BLaER1 treated with 17β-estradiol and CSF1 and Interleukin-3, amounts not matched to agents 10 nM and 100 nM (cell line): ENCODE results near the gene HDAC7.
A peak's percentile ranks its signal among the peaks of the same experiment; 100 is the strongest.

Experiments used
- H3K27ac ChIP-seq, 11 experiments: shearing (Covaris generic); formaldehyde crosslinking; 2 replicates each; pipeline ENCODE4 v1.8.1; 2022
- H3K27me3 ChIP-seq, 11 experiments: shearing (Covaris generic); formaldehyde crosslinking; 2 replicates each; pipeline ENCODE4 v1.8.1; 2022
- H3K36me3 ChIP-seq, 11 experiments: shearing (Covaris generic); formaldehyde crosslinking; 2 replicates each; pipeline ENCODE4 v1.8.1; 2022
- H3K4me1 ChIP-seq, 10 experiments: shearing (Covaris generic); formaldehyde crosslinking; 2 replicates each; pipeline ENCODE4 v1.8.1; 2022
- H3K4me2 ChIP-seq, 11 experiments: shearing (Covaris generic); formaldehyde crosslinking; 2 replicates each; pipeline ENCODE4 v1.8.1; 2022
- H3K4me3 ChIP-seq, 10 experiments: shearing (Covaris generic); formaldehyde crosslinking; 2 replicates each; pipeline ENCODE4 v1.8.1; 2022
- H3K9ac ChIP-seq, 11 experiments: shearing (Covaris generic); formaldehyde crosslinking; 2 replicates each; pipeline ENCODE4 v1.8.1; 2022
- H3K9me3 ChIP-seq, 11 experiments: shearing (Covaris generic); formaldehyde crosslinking; replicated peaks in 1 of 11; 2 replicates each; pipeline ENCODE4 v1.8.1; 2022
- H4K20me1 ChIP-seq, 11 experiments: shearing (Covaris generic); formaldehyde crosslinking; 2 replicates each; pipeline ENCODE4 v1.8.1; 2022
- Cebpa-rat ChIP-seq, 11 experiments: shearing (Covaris generic); IDR thresholded peaks; 2 replicates each; pipeline ENCODE4 v1.8.1; 2022

The HDAC7 gene

DNA sequence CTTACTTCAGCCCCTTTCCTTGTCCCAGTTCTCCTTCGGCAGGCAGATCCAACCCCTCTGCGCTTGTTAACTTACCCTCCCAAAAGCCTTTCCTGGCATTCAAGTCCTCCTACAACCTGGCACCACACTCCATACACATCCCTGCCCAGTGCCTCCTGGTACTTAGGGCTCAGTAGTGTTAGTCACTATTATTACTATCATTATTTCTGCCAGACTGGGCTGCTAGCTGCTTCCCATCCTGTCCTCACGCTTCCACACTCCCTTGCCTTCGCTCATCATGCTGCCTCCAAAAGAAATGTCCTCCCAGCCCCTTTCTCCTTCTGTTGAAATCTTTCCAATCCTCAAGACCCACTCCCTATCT lies 1.6 kb upstream of the HDAC7 start:
- peaks cover 0 to 13% (median 3%) of the 10 kb centered on the region in 11 experiments; a peak in 6 of 22 replicates for H3K36me3 ChIP-seq
- peaks cover 0 to 28% (median 22%) of the 10 kb centered on the region in 11 experiments; a peak in 15 of 22 replicates for H4K20me1 ChIP-seq
- H3K9me3 ChIP-seq, result no peaks in the 10 kb centered on the region
- H3K4me1 ChIP-seq, result peaks cover 69 to 81% (median 75%) of the 10 kb centered on the region in 10 experiments
- no peak for TF ChIP-seq Cebpa-rat (IDR thresholded peaks at IDR 0.05)
- H3K27ac ChIP-seq, result peak overlapping the region; percentile 91 to 98 (median 96); a peak in 21 of 22 replicates
- peak overlapping the region in 5 of 10 experiments; percentile 83 to 91 (median 89); a peak in 5 of 20 replicates for H3K4me3 ChIP-seq
- H3K27me3 ChIP-seq, result no peaks in the 10 kb centered on the region
- H3K4me2 ChIP-seq, result peak overlapping the region; percentile 79 to 99 (median 94)
- H3K9ac ChIP-seq, result peak overlapping the region in 10 of 11 experiments; percentile 91 to 98 (median 96); a peak in 16 of 22 replicates

DNA sequence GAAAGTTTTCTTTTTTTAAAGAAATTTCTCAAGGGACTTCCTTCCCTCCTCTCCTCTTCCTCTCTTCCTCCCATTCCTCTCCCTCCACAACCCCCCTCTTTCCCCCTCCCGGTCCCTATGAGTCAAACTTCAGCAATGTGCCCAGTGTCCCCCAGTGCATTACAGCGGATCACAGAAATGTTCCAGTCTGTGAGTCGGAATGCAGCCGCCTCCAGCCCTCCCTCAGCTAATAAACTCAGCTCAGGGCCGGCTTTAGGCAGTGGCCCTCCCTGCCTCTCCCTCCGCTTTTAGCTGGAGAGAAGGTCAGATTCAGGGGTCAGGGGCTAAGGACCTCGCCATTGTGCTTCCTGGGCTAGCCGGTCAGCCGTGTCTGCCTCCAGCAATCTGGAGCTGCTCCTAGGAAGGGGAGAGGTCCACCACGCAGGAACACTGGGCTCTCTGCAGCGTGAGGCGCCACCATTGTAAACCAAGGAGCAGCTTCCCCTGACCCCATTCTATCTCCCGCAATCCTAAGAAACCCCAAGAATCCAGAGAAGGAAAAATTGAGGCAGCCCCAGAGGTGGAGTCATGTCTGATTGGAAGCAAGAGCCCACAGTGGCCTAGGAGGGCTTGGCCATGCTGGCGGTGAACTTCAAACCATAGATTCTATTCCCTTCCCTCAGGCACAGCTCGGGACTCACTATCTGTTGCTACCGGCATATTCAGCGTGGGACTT lies 1.1 kb upstream of the HDAC7 start:
- no peak for TF ChIP-seq Cebpa-rat (IDR thresholded peaks at IDR 0.05)
- peaks cover 74 to 83% (median 79%) of the 10 kb centered on the region in 10 experiments for H3K4me1 ChIP-seq
- H3K27me3 ChIP-seq, result no peaks in the 10 kb centered on the region
- peak overlapping the region; percentile 79 to 99 (median 94) for H3K4me2 ChIP-seq
- peak overlapping the region; percentile 91 to 98 (median 96); a peak in 21 of 22 replicates for H3K27ac ChIP-seq
- peak overlapping the region; percentile 91 to 98 (median 96) for H3K9ac ChIP-seq
- H3K36me3 ChIP-seq, result peaks cover 0 to 18% (median 3%) of the 10 kb centered on the region in 11 experiments; a peak in 6 of 22 replicates
- no peaks in the 10 kb centered on the region for H3K9me3 ChIP-seq
- peak overlapping the region; percentile 83 to 92 (median 88) for H3K4me3 ChIP-seq
- H4K20me1 ChIP-seq, result peaks cover 0 to 33% (median 25%) of the 10 kb centered on the region in 11 experiments; a peak in 15 of 22 replicates

DNA sequence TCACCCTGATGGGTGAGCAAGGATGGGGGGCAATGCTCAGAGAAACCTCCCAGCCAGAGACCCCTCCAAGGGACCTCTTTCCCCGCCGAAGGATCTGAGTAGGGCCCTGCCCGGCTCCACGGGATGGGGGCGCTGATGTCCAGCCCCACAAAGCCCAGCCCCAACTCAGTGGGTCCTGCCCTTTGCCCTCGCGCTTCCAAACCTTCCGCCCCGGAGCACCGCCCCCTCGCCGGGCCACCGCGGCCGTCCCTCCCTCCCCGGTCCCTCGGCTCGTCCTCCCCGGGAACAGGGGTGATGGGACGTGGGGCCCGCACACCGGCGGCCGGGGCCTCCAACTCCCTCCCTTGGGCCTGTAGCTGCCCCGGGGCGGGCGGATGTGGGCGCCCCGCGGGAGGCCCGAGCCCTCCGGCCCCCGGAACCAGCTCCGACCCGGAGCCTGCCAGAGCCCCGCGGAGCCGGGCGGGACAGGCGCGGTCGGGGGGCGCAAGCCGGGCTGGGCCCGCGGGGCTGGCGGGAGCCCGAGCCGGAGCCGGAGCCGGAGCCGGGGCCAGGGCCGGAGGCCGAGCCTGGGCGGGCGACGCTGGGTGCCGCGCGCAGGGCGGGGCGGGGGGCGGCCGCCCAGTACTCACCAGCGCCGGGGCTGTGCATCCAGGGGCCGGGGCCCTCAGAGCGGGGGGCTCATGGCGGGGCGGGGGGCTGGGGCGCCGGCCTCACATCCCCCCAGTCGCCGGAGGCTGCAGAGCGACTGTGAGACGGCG lies 386 bp downstream of the HDAC7 start:
- peaks cover 0 to 33% (median 14%) of the 10 kb centered on the region in 11 experiments; a peak in 11 of 22 replicates for H3K36me3 ChIP-seq
- peak overlapping the region; percentile 91 to 98 (median 96) for H3K9ac ChIP-seq
- peaks cover 79 to 89% (median 82%) of the 10 kb centered on the region in 10 experiments for H3K4me1 ChIP-seq
- H3K9me3 ChIP-seq, result no peaks in the 10 kb centered on the region
- peaks cover 0 to 48% (median 33%) of the 10 kb centered on the region in 11 experiments; a peak in 15 of 22 replicates for H4K20me1 ChIP-seq
- TF ChIP-seq Cebpa-rat (IDR thresholded peaks at IDR 0.05), result no peak
- peak overlapping the region; percentile 83 to 92 (median 88) for H3K4me3 ChIP-seq
- no peaks in the 10 kb centered on the region for H3K27me3 ChIP-seq
- H3K4me2 ChIP-seq, result peak overlapping the region; percentile 90 to 100 (median 99)
- peak overlapping the region; percentile 91 to 98 (median 96) for H3K27ac ChIP-seq

DNA sequence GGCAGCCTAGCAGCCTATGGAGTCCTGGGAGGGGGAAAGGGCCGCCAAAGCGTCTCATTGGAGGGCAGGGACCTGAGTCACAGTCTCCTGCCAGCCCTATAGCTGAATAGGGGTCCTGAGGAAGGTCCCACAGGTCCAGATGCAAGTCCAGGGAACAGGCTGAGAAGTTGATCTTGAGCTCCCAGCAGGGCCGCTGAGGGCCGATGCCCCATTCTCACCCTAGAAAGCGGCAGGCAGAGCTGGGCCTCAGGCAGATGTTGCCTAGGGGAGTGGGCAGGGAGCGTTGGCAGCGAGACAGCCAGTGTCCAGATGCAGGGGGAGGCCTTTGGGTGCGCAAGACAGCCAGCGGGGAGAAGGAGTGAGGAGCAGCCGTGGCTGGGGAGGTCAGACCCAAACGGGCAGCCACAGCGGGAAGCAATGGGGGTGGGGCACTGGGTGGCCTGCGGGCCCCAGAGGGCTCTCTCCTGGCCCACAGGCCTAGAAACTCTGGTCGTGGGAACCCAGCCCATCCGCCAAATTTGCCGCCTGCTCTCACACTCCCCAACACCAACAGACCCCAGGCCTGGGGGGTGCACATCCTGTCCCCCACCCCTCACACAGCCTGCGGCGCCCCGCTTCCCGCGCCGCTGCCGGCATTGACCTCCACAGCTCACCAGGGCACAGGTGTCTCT lies 1.1 kb downstream of the HDAC7 start:
- no peak for TF ChIP-seq Cebpa-rat (IDR thresholded peaks at IDR 0.05)
- Histone ChIP-seq H3K36me3 (peaks cover 0 to 37% (median 15%) of the 10 kb centered on the region in 11 experiments; a peak in 11 of 22 replicates), H3K4me3 (peak overlapping the region; percentile 83 to 92 (median 88)), H3K27me3 (no peaks in the 10 kb centered on the region), H3K4me1 (peaks cover 79 to 89% (median 82%) of the 10 kb centered on the region in 10 experiments), H3K4me2 (peak overlapping the region; percentile 90 to 100 (median 99)), H4K20me1 (peaks cover 0 to 55% (median 40%) of the 10 kb centered on the region in 11 experiments; a peak in 15 of 22 replicates), H3K9me3 (no peaks in the 10 kb centered on the region), H3K9ac (peak overlapping the region; percentile 91 to 98 (median 96)), H3K27ac (peak overlapping the region; percentile 91 to 98 (median 96))

DNA sequence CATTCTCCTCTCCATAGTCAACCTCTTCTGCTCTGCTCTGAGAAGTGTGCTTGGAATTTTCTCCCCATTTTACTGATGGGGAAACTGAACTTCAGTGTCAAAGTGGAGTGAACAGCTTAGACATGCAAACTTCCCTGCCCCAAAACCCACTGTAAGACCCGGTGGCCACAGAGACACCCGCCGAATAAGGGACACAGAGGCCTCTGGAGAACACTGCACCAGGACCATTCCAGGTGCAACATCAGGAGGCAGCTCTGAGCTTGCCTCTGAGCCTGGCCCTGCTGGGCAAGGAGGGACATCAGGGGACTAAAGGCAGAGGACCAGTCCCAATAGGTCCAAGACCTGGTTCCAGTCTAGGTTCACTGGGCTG lies 1.7 kb downstream of the HDAC7 start:
- peak overlapping the region; percentile 90 to 100 (median 99) for H3K4me2 ChIP-seq
- TF ChIP-seq Cebpa-rat (IDR thresholded peaks at IDR 0.05), result no peak
- H3K27ac ChIP-seq, result peak overlapping the region; percentile 91 to 98 (median 96)
- peaks cover 0 to 37% (median 15%) of the 10 kb centered on the region in 11 experiments; a peak in 11 of 22 replicates for H3K36me3 ChIP-seq
- H3K4me3 ChIP-seq, result peak overlapping the region; percentile 83 to 92 (median 88)
- no peaks in the 10 kb centered on the region for H3K9me3 ChIP-seq
- peak overlapping the region; percentile 91 to 98 (median 96) for H3K9ac ChIP-seq
- H3K27me3 ChIP-seq, result no peaks in the 10 kb centered on the region
- peaks cover 78 to 88% (median 81%) of the 10 kb centered on the region in 10 experiments for H3K4me1 ChIP-seq
- H4K20me1 ChIP-seq, result peaks cover 0 to 59% (median 41%) of the 10 kb centered on the region in 11 experiments; a peak in 15 of 22 replicates

DNA sequence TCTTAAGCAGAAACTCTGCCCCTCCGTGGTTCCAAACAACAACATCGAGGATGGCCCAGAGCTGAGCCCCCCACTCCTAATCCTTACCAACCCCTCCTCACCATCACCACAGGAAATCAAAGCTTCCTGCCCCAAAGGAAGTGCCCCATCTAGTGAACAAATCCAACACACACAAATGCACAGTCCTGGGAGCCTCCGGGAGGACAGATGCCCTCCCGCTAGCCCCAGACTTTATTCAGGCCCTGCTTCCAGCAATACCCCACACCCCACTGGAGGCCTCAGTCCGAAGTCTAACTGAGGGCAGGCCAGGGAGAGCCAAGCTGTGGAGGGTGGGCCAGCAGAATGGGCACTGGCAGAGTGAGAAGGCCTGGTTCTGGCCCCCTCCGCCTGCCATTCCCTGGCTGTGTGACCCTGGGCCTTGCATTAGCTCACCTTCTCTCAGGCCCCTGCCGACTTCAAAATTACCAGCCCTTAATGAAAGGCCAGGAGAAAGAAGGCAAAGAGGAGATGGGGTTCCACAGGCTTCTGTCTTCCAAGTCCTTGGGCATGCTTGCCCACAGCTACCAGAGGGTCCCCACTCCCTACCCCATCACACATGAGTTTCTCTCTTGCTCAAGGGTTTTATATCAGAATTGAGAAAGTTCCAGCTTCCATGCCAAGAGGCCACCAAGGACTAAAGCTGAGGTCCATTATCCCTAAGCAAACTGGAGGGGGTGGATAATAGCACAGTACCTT lies 2.3 kb downstream of the HDAC7 start:
- Histone ChIP-seq H3K4me3 (peak overlapping the region; percentile 83 to 92 (median 88)), H3K9me3 (no peaks in the 10 kb centered on the region), H3K27ac (peak overlapping the region; percentile 91 to 98 (median 96)), H3K36me3 (peaks cover 0 to 37% (median 15%) of the 10 kb centered on the region in 11 experiments; a peak in 11 of 22 replicates), H3K27me3 (no peaks in the 10 kb centered on the region), H4K20me1 (peaks cover 0 to 62% (median 41%) of the 10 kb centered on the region in 11 experiments; a peak in 15 of 22 replicates), H3K4me2 (peak overlapping the region; percentile 90 to 100 (median 99)), H3K4me1 (peaks cover 76 to 86% (median 80%) of the 10 kb centered on the region in 10 experiments), H3K9ac (peak overlapping the region; percentile 91 to 98 (median 96))
- TF ChIP-seq Cebpa-rat (IDR thresholded peaks at IDR 0.05), result no peak

DNA sequence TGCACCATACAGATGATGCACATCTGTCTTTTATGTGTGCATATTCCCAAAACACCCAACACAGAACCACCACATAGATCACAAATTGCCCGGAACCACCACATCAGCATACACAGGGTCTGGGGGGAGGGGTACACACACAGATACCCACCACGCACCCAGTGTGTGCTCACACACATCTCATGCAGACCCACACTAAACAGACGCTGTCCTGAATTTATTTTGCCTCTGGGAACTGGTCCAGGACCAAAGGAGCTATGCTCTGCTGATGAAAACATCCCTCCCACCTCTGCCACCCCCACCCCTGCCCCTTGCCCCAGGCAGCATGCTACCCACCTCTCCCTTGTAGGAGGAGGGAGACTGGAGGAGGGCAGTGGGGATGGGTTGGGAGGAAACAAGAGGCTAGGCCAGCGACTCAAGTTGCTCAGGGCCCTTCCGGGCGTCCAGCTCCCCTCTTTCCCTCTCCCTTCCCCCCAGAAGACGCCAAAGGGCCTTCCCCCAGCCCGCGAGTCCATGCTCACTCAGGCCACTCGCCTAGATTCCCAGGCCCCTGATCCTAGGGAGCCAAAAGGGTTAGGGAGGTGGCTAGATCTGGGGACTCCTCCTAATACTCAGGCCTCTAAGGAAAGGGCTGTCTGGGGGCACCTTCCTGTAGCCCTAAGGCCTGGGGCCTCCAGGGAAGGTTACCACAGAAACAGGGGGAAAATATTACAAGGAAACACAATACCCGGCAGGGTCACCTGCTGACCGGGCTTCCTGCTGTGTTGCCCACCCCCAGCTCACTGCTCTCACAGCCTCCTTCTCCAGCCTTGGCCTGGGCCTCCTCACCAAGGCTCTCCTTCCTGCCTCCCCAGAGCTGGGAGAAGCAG lies 3.1 kb downstream of the HDAC7 start:
- no peak for TF ChIP-seq Cebpa-rat (IDR thresholded peaks at IDR 0.05)
- Histone ChIP-seq H3K9ac (peak overlapping the region; percentile 91 to 98 (median 96)), H3K4me3 (peak overlapping the region; percentile 83 to 92 (median 88)), H3K36me3 (peaks cover 0 to 42% (median 15%) of the 10 kb centered on the region in 11 experiments; a peak in 11 of 22 replicates), H3K4me2 (peak overlapping the region; percentile 90 to 100 (median 99)), H4K20me1 (peaks cover 0 to 70% (median 47%) of the 10 kb centered on the region in 11 experiments; a peak in 16 of 22 replicates), H3K27ac (peak overlapping the region; percentile 91 to 98 (median 96)), H3K27me3 (no peaks in the 10 kb centered on the region), H3K4me1 (peaks cover 76 to 86% (median 80%) of the 10 kb centered on the region in 10 experiments), H3K9me3 (no peaks in the 10 kb centered on the region)
